ENCODE results near the gene COCH. TPM values are rescaled to one million over a fixed set of nuclear protein-coding genes. Genes with fewer than 3 reads are reported as not detected.

The COCH gene
- total and polyA plus RNA-seq, 3 experiments from 2014 or later: 0.33 to 1.9 (median 1.4) TPM

GRCh38 chr14:30868736-30869135 lies 5.6 kb upstream of the COCH start:
- H3K4me1 ChIP-seq (ENCODE audit: insufficient read depth, low read length): no peaks in the 10 kb centered on the region
- no peaks in the 10 kb centered on the region for H3K36me3 Mint-ChIP-seq
- H3K4me3 ChIP-seq (ENCODE audit: low read length): no peak overlapping the region
- H3K4me3 Mint-ChIP-seq: no peak overlapping the region
- H3K4me1 Mint-ChIP-seq: peaks cover 0 to 7% (median 5%) of the 10 kb centered on the region in 3 donors
- no peaks in the 10 kb centered on the region for H3K9me3 ChIP-seq (ENCODE audit: low read length)
- no peak for DNase-seq
- H3K27ac ChIP-seq (ENCODE audit: low read depth, low read length): no peak overlapping the region
- no peaks in the 10 kb centered on the region for H3K9me3 Mint-ChIP-seq
- ChIA-PET CTCF (no interaction called here), POLR2A (no interaction called here)
- no peaks in the 10 kb centered on the region for H3K27me3 ChIP-seq (ENCODE audit: insufficient read depth, low read length, poor library complexity, severe bottlenecking)
- H3K36me3 ChIP-seq (ENCODE audit: insufficient read depth, low read length): no peaks in the 10 kb centered on the region
- H3K27me3 Mint-ChIP-seq: peaks cover 10 to 55% of the 10 kb centered on the region in 2 donors
- H3K27ac Mint-ChIP-seq: no peak overlapping the region

GRCh38 chr14:30869551-30870155 lies 4.7 kb upstream of the COCH start:
- Histone ChIP-seq H3K4me3 (ENCODE audit: low read length) (no peak overlapping the region), H3K9me3 (ENCODE audit: low read length) (no peaks in the 10 kb centered on the region), H3K4me1 (ENCODE audit: insufficient read depth, low read length) (no peaks in the 10 kb centered on the region), H3K27me3 (ENCODE audit: insufficient read depth, low read length, poor library complexity, severe bottlenecking) (peaks cover 1% of the 10 kb centered on the region), H3K36me3 (ENCODE audit: insufficient read depth, low read length) (no peaks in the 10 kb centered on the region), H3K27ac (ENCODE audit: low read depth, low read length) (no peak overlapping the region)
- Mint-ChIP-seq H3K27me3 (peaks cover 11 to 54% of the 10 kb centered on the region in 2 donors), H3K4me3 (no peak overlapping the region), H3K36me3 (no peaks in the 10 kb centered on the region), H3K27ac (no peak overlapping the region), H3K9me3 (no peaks in the 10 kb centered on the region), H3K4me1 (peaks cover 0 to 9% (median 6%) of the 10 kb centered on the region in 3 donors)
- POLR2A ChIA-PET: no interaction called here
- DNase-seq: no peak
- CTCF ChIA-PET: no interaction called here

- Mint-ChIP-seq H3K4me3 (no peak overlapping the region), H3K27me3 (peaks cover 25 to 71% of the 10 kb centered on the region in 2 donors), H3K9me3 (no peaks in the 10 kb centered on the region), H3K4me1 (peaks cover 5 to 17% (median 11%) of the 10 kb centered on the region in 3 donors), H3K36me3 (no peaks in the 10 kb centered on the region), H3K27ac (no peak overlapping the region)
- Histone ChIP-seq H3K27ac (ENCODE audit: low read depth, low read length) (no peak overlapping the region), H3K4me1 (ENCODE audit: insufficient read depth, low read length) (no peaks in the 10 kb centered on the region), H3K4me3 (ENCODE audit: low read length) (no peak overlapping the region), H3K9me3 (ENCODE audit: low read length) (no peaks in the 10 kb centered on the region), H3K27me3 (ENCODE audit: insufficient read depth, low read length, poor library complexity, severe bottlenecking) (peaks cover 11% of the 10 kb centered on the region), H3K36me3 (ENCODE audit: insufficient read depth, low read length) (no peaks in the 10 kb centered on the region)
- DNase-seq: no peak
- CTCF ChIA-PET: no interaction called here
- POLR2A ChIA-PET: no interaction called here
Observed at GRCh38 chr14:30872602-30873001, 1.8 kb upstream of the COCH start.

- H3K4me3 ChIP-seq (ENCODE audit: low read length): no peak overlapping the region
- peak overlapping the region; percentile 31 for H3K27ac ChIP-seq (ENCODE audit: low read depth, low read length)
- POLR2A ChIA-PET: no interaction called here
- H3K27ac Mint-ChIP-seq: peak overlapping the region in 1 of 8 donors; percentile 1
- H3K4me1 Mint-ChIP-seq: peaks cover 5 to 17% (median 11%) of the 10 kb centered on the region in 3 donors
- H3K9me3 Mint-ChIP-seq: no peaks in the 10 kb centered on the region
- no peaks in the 10 kb centered on the region for H3K36me3 Mint-ChIP-seq
- no peaks in the 10 kb centered on the region for H3K36me3 ChIP-seq (ENCODE audit: insufficient read depth, low read length)
- H3K27me3 Mint-ChIP-seq: peaks cover 28 to 74% of the 10 kb centered on the region in 2 donors
- H3K4me3 Mint-ChIP-seq: peak overlapping the region in 6 of 7 donors; percentile 25 to 88 (median 62)
- no peaks in the 10 kb centered on the region for H3K4me1 ChIP-seq (ENCODE audit: insufficient read depth, low read length)
- DNase-seq: no peak
- CTCF ChIA-PET: interaction anchor here (0.9 to 1.0 kb wide), 4 partner anchors 10 to 202 kb away, joined by 3 to 4 read pairs (median 3); no protein-coding TSS in a partner anchor
- H3K9me3 ChIP-seq (ENCODE audit: low read length): no peaks in the 10 kb centered on the region
- peaks cover 11% of the 10 kb centered on the region for H3K27me3 ChIP-seq (ENCODE audit: insufficient read depth, low read length, poor library complexity, severe bottlenecking)
Observed at GRCh38 chr14:30873308-30874119, 845 bp upstream of the COCH start.

DNA sequence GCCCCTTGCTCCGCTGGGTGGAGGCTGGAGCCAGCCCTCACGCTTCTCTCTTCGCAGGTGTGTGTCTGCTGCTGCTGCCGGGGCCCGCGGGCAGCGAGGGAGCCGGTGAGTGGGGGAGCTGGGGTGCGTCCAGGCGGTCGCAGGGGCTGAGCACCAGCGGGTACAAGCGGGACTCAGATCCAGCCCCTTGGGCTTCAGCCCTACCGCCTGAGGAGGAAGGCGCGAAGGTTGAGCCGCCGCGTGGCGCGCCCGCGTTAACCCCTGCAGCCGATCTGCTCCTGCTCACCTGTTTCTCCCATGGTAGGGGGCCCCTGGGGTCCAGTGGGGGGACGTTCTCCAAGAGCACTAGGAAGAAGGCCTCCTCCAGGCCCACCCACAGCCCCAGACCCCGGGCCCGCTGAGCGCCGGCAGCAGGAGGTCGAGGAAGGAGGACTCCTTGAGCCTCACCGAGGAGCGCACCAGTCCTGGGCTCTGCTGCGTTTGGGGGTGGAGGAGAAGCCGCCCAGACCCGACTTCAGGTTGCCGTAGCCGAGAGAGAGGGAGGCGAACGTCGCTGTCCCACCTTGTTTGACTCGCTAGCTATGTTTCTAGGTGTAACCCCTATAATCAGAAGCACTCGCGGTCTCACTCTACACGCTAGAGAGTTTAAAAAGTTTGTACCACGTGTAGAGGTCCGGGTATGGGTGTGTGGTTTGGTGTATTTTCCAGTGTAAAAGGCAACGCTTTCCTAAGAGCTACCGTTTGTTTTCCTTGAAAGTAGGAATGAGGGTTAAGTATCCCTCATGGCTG lies 834 bp downstream of the COCH start:
- H3K36me3 Mint-ChIP-seq: no peaks in the 10 kb centered on the region
- H3K4me1 Mint-ChIP-seq: peaks cover 5 to 17% (median 11%) of the 10 kb centered on the region in 3 donors
- H3K9me3 ChIP-seq (ENCODE audit: low read length): no peaks in the 10 kb centered on the region
- ChIA-PET POLR2A (no interaction called here), CTCF (no interaction called here)
- H3K27ac Mint-ChIP-seq: peak overlapping the region in 1 of 8 donors; percentile 39
- no peaks in the 10 kb centered on the region for H3K4me1 ChIP-seq (ENCODE audit: insufficient read depth, low read length)
- no peak for DNase-seq
- no peak overlapping the region for H3K27ac ChIP-seq (ENCODE audit: low read depth, low read length)
- H3K4me3 ChIP-seq (ENCODE audit: low read length): peak overlapping the region; percentile 22
- peaks cover 28 to 62% of the 10 kb centered on the region in 2 donors for H3K27me3 Mint-ChIP-seq
- H3K27me3 ChIP-seq (ENCODE audit: insufficient read depth, low read length, poor library complexity, severe bottlenecking): peaks cover 11% of the 10 kb centered on the region
- no peaks in the 10 kb centered on the region for H3K9me3 Mint-ChIP-seq
- H3K4me3 Mint-ChIP-seq: peak overlapping the region; percentile 44 to 83 (median 75)
- H3K36me3 ChIP-seq (ENCODE audit: insufficient read depth, low read length): no peaks in the 10 kb centered on the region

DNA sequence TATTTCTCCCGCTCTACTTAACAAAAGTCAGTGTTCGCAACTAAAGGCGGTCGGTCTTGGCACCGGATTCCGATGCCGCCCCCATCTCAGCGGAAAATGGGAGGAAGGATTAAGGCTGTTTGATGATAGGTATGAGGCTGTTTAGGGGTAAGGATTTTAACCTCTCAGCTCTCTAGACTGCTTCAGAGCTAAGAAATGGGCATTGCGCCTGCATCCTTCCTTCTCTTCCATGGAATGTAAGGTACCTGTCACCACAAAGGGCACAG lies 1.4 kb downstream of the COCH start:
- H3K4me3 ChIP-seq (ENCODE audit: low read length): no peak overlapping the region
- H3K27ac ChIP-seq (ENCODE audit: low read depth, low read length): no peak overlapping the region
- H3K27me3 ChIP-seq (ENCODE audit: insufficient read depth, low read length, poor library complexity, severe bottlenecking): peaks cover 11% of the 10 kb centered on the region
- no peaks in the 10 kb centered on the region for H3K4me1 ChIP-seq (ENCODE audit: insufficient read depth, low read length)
- no peaks in the 10 kb centered on the region for H3K36me3 ChIP-seq (ENCODE audit: insufficient read depth, low read length)
- Mint-ChIP-seq H3K27me3 (peaks cover 28 to 57% of the 10 kb centered on the region in 2 donors), H3K27ac (peak overlapping the region in 1 of 8 donors; percentile 39), H3K4me3 (peak overlapping the region; percentile 32 to 76 (median 69)), H3K4me1 (peaks cover 5 to 17% (median 11%) of the 10 kb centered on the region in 3 donors), H3K9me3 (no peaks in the 10 kb centered on the region), H3K36me3 (no peaks in the 10 kb centered on the region)
- ChIA-PET CTCF (no interaction called here), POLR2A (no interaction called here)
- no peak for DNase-seq
- H3K9me3 ChIP-seq (ENCODE audit: low read length): no peaks in the 10 kb centered on the region

DNA sequence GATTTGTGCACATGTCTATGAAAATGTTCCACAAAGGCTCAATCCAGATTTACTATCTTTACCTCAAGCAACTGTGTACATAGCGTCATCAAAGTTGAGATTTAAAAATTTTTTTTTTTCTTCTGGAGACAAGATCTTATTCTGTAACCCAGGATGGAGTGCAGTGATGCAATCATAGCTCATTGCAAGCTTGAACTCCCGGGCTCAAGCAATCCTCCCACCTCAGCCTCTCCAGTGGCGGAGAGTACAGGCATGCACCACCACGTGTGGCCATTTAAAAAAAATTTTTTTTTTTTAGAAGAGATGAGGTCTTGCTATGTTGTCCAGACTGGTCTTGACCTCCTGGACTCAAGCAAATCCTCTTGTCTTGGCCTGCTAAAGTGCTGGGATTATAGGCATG lies 2.3 kb downstream of the COCH start:
- no peak overlapping the region for H3K4me3 ChIP-seq (ENCODE audit: low read length)
- H3K36me3 ChIP-seq (ENCODE audit: insufficient read depth, low read length): no peaks in the 10 kb centered on the region
- H3K9me3 ChIP-seq (ENCODE audit: low read length): no peaks in the 10 kb centered on the region
- DNase-seq: no peak
- Mint-ChIP-seq H3K9me3 (no peaks in the 10 kb centered on the region), H3K27ac (no peak overlapping the region), H3K4me3 (no peak overlapping the region), H3K27me3 (peaks cover 24 to 48% of the 10 kb centered on the region in 2 donors), H3K36me3 (no peaks in the 10 kb centered on the region), H3K4me1 (peaks cover 5 to 17% (median 11%) of the 10 kb centered on the region in 3 donors)
- ChIA-PET CTCF (no interaction called here), POLR2A (no interaction called here)
- H3K4me1 ChIP-seq (ENCODE audit: insufficient read depth, low read length): no peaks in the 10 kb centered on the region
- H3K27me3 ChIP-seq (ENCODE audit: insufficient read depth, low read length, poor library complexity, severe bottlenecking): peaks cover 11% of the 10 kb centered on the region
- H3K27ac ChIP-seq (ENCODE audit: low read depth, low read length): no peak overlapping the region

- Mint-ChIP-seq H3K4me1 (no peaks in the 10 kb centered on the region), H3K36me3 (no peaks in the 10 kb centered on the region), H3K9me3 (no peaks in the 10 kb centered on the region), H3K4me3 (no peak overlapping the region), H3K27ac (peak overlapping the region in 1 of 8 donors; percentile 44), H3K27me3 (peaks cover 7 to 8% of the 10 kb centered on the region in 2 donors)
- no peak for DNase-seq
- Histone ChIP-seq H3K4me1 (ENCODE audit: insufficient read depth, low read length) (no peaks in the 10 kb centered on the region), H3K27me3 (ENCODE audit: insufficient read depth, low read length, poor library complexity, severe bottlenecking) (no peaks in the 10 kb centered on the region), H3K36me3 (ENCODE audit: insufficient read depth, low read length) (no peaks in the 10 kb centered on the region), H3K4me3 (ENCODE audit: low read length) (no peak overlapping the region), H3K27ac (ENCODE audit: low read depth, low read length) (no peak overlapping the region), H3K9me3 (ENCODE audit: low read length) (no peaks in the 10 kb centered on the region)
- POLR2A ChIA-PET: no interaction called here
- CTCF ChIA-PET: no interaction called here
Observed at GRCh38 chr14:30882431-30882830, 8.1 kb downstream of the COCH start.

Data from CD8-positive, alpha-beta memory T cell (primary cell).